Epithelial cell of alveolus of lung (primary cell): Measurements from ENCODE around the gene WFDC8. TPM values are rescaled to one million over a fixed set of nuclear protein-coding genes. Genes with fewer than 3 reads are reported as not detected.

Experiments used
- total RNA-seq: library from RNA; depleted of rRNA; stranded (reverse); fragments of >200 nt; gene quantifications from 2 replicates; pipeline ENCODE4 v1.2.1, GENCODE V29; 2015

Gene WFDC8
- total RNA-seq = not detected in 2 replicates

GRCh38 chr20:45579184-45579583 is at the start of gene WFDC8:
WFDC8 (minus strand) TSS chr20:45579284; CDS start chr20:45579247, 37 bp downstream.

GRCh38 chr20:45547206-45547770 is 31.8 kb downstream of the WFDC8 start, which contains the start of gene EPPIN:
EPPIN (minus strand) TSS chr20:45547401; CDS start chr20:45547357, 44 bp downstream.

GRCh38 chr20:45539382-45539781 is 39.7 kb downstream of the WFDC8 start, which contains the start of gene WFDC6:
WFDC6 (minus strand) TSS chr20:45539482; CDS start chr20:45539407, 75 bp downstream.

GRCh38 chr20:45515147-45515913 is 63.8 kb downstream of the WFDC8 start, which contains the start of gene SPINT3:
SPINT3 (minus strand) TSS chr20:45515622; CDS start chr20:45515608, 14 bp downstream.

Other genes with a start within 250 kb of the WFDC8 start
- 54.1 and 176 TPM in 2 replicates for gene SDC4, start 230.9 kb downstream of the WFDC8 start, total RNA-seq
- gene SYS1, start 216.1 kb downstream of the WFDC8 start, total RNA-seq = 19.5 and 28.3 TPM in 2 replicates
- not detected in 2 replicates for gene TP53TG5, start 201.0 kb downstream of the WFDC8 start, total RNA-seq
- 2.6 and 5.6 TPM in 2 replicates for gene DBNDD2, start 171.0 kb downstream of the WFDC8 start, total RNA-seq
- gene PIGT, start 163.1 kb downstream of the WFDC8 start, total RNA-seq = 107 and 126 TPM in 2 replicates
- gene WFDC2, start 109.5 kb downstream of the WFDC8 start, total RNA-seq = 0.26 TPM in 1 of 2 replicates, not detected in the other
- not detected in 2 replicates for gene SPINT3, start 63.7 kb downstream of the WFDC8 start, total RNA-seq
- gene WFDC6, start 39.8 kb downstream of the WFDC8 start, total RNA-seq = not detected in 2 replicates
- gene EPPIN, start 31.9 kb downstream of the WFDC8 start, total RNA-seq = not detected in 2 replicates
- gene WFDC10A, start 50.5 kb upstream of the WFDC8 start, total RNA-seq = not detected in 2 replicates
- not detected in 2 replicates for gene WFDC9, start 52.0 kb upstream of the WFDC8 start, total RNA-seq
- not detected in 2 replicates for gene WFDC11, start 91.0 kb upstream of the WFDC8 start, total RNA-seq
- gene WFDC13, start 122.8 kb upstream of the WFDC8 start, total RNA-seq = not detected in 2 replicates
- not detected in 2 replicates for gene WFDC10B, start 125.7 kb upstream of the WFDC8 start, total RNA-seq
- not detected in 2 replicates for gene SPINT4, start 143.1 kb upstream of the WFDC8 start, total RNA-seq
- gene WFDC3, start 212.6 kb upstream of the WFDC8 start, total RNA-seq = 0.26 and 7.5 TPM in 2 replicates
- gene DNTTIP1, start 212.7 kb upstream of the WFDC8 start, total RNA-seq = 26.4 and 28.7 TPM in 2 replicates
- 65.5 and 110 TPM in 2 replicates for gene UBE2C, start 233.4 kb upstream of the WFDC8 start, total RNA-seq
- gene TNNC2, start 248.0 kb upstream of the WFDC8 start, total RNA-seq = 0.24 TPM in 1 of 2 replicates, not detected in the other